NCI-H82 (cell line): ENCODE results near the gene ADCYAP1R1.
A peak's percentile ranks its signal among the peaks of the same experiment; 100 is the strongest.

Experiments
- DNase-seq: peaks from one replicate; lab custom pipeline; 2025; lab: John Stamatoyannopoulos, UW

The ADCYAP1R1 gene

GRCh38 chr7:31106303-31107105, 54.4 kb downstream of the ADCYAP1R1 start:
- no peak for DNase-seq

DNA sequence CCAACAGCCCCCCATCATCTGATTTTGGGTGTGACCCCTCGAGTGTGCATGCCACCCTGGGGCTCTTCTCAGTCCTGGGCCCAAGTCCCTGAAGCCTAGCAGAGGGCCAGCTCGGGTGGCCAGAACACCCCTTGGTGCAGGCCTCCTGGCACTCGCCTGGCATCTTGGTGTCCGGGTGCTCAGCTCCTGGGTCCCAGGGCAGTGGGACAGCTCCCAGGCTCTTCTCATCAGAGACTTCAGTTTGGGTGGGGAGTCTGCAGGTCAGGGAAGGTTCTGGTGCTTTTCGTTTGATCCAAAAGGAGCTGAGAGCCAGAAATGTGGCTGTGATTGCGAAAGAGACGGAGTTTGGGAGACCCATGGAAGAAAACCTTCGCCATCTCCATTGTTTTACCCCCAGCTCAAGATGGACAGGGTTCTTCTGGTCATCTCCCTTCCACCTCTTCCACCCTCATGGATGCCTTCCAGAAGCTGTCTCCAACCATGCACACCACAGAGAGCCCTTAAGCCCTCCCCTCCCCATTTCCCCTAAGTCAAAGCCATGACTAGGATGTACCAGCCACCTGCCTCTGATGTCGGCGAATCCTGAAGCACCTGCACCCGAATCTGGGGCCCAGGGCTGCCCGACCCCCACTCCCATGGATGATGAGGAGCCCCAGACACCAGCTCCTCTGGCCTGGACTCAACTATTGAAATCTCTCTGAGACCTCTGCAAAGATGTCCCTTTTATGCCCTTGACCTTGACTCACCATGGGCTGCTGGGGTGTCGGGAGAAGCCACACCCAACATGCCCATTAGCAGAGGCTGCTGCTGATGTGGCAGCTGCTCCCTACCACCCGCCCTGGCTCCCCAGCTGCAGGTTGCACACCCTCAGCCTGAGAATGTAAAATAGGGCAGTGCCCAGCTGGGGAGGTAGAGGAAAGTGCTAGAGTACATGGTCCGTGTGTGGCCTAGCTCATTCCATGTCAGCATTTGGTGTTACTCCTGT, 55.3 kb downstream of the ADCYAP1R1 start:
- no peak for DNase-seq

- no peak for DNase-seq
Measured at GRCh38 chr7:31108097-31108657, 56.1 kb downstream of the ADCYAP1R1 start.

- no peak for DNase-seq
Measured at GRCh38 chr7:31109751-31110150, 57.6 kb downstream of the ADCYAP1R1 start.

- DNase-seq, result no peak
Measured at GRCh38 chr7:31110331-31111108, 58.4 kb downstream of the ADCYAP1R1 start.

DNA sequence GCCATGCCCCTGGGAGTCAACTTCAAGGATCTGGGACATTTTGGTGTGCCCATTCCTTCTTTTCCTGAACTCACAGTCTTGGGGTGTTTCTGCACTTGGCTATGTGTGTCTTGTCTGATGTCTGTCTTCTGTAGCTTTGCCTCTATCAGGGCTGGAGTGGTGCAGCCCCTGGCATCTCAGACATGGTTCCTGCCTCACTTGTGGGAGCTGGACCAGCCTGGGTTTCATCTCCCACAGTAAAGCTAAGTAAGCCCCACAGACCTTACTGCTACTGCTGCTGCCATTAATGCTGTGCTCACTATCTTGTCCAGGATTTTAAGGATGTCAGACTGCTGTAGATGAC, 59.0 kb downstream of the ADCYAP1R1 start:
- DNase-seq, result no peak

DNA sequence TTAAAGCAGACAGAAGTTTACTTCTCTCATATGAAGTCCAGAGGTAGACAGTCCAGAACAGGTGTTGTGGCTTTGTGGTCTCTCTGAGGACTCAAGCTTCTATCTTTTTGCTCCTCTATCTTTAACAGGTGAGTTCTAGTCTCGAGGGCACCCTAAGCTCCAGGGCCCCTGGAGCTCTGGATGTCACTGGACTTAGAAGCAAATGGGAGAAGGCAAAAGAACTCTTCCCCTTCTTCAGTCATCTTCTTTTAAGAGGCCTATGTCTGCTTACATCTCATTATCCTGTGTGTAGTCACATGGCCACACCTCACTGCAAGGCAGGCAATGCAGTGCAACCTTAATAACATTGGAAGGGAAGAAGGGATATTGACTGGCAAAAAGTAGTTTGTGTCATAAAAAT, 61.6 kb downstream of the ADCYAP1R1 start:
- no peak for DNase-seq

GRCh38 chr7:31114593-31115343, 62.7 kb downstream of the ADCYAP1R1 start:
- no peak for DNase-seq

- no peak for DNase-seq
Measured at GRCh38 chr7:31116615-31117014, 64.5 kb downstream of the ADCYAP1R1 start.

- DNase-seq, result no peak
Measured at GRCh38 chr7:31119249-31119648, 67.1 kb downstream of the ADCYAP1R1 start.

DNA sequence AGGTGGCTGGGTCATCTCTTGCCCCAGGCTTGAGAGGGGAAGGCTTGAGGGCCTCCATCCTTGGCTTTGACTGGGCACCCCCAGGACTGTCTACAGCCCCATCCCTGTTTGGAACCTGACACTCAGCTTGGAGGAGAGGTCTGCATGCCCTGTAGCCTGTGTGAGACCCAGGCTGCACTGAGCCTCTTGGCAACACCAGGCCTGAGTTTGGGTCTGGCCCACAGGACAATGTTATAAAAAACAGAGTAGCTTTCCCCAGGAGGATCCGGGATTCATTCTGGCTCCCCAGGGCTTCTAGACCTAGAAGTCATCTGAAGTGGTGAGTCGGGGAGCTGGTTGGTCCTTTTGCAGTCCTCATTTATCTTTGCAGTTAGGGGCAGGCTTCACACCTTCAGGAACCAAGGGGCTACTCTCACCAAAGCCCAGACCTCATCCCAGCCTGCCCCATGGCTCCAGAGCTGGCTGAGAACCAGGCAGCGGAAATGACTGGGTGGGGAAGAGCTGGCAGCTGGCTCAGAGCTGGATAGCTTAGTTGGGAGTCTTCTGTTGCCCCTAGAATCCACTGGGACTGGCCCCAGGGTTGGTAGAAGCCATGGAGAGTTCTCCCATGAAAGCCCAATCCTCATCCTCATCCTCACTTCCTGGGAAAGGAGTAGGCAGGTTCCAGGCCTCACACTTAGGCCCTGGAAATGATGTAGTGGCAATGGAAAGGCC, 68.8 kb downstream of the ADCYAP1R1 start:
- DNase-seq, result no peak

GRCh38 chr7:31121601-31122000, 69.5 kb downstream of the ADCYAP1R1 start:
- DNase-seq, result no peak

GRCh38 chr7:31122649-31123058, 70.5 kb downstream of the ADCYAP1R1 start:
- peak; percentile 90 for DNase-seq

GRCh38 chr7:31123321-31123720, 71.2 kb downstream of the ADCYAP1R1 start:
- DNase-seq, result no peak

- DNase-seq, result no peak
Measured at GRCh38 chr7:31123726-31124125, 71.6 kb downstream of the ADCYAP1R1 start.

DNA sequence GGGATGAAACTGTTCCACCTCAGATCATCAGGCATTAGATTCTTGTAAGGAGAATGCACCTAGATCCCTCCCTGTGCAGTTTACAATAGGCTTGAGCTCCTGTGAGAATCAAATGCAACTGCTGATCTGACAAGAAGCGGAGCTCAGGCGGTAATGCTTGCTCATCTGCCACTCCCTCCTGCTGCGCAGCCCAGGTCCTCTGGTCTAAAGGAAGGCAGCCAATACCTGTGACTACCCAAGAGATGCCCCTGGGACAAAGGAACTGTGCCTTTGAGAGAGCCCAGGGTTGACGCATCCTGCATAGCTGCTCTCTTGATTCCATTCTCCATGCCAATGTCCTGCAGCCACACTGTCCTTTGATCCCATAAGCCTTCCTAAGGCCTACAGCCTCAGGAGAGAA, 73.1 kb downstream of the ADCYAP1R1 start:
- DNase-seq, result no peak

- no peak for DNase-seq
Measured at GRCh38 chr7:31126976-31127375, 74.9 kb downstream of the ADCYAP1R1 start.

DNA sequence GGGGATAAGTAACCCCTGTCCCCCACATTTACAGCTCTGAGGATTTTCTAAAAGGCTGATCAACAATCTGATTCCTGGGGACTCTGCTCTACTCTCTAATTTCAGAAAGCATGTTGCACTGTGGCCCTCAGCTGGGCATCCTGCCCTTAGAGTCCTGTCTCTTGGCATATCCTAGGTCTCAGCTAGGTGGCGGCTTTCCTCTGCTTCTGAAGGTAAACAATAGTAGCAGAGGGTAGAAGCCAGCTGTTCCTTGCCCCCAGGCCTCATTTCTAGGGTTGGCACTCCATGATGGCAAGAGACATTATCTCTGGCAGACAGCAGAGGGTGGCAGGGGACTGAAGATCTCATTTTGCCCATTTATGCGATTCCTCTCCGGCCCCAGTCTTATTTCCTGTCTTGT, 77.0 kb downstream of the ADCYAP1R1 start:
- DNase-seq, result peak; percentile 30

DNA sequence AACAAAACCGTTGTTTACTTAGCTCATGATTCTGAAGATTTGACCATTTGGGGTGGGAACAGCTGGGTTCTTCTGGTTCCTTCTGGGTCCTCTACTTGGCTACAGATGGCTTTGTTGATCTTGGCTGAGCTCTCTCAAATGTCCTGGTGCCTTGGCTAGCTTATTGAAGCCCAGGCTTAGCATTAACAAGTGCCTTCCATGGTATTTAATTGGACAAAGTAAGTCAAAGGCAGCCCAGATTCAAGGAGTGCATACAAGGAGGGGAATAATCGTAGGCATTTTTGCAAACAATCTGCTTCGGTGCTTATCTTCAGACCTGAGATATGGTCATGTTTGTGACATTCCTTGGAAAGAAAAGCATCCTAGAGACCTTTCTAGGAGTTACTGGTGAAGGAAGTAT, 81.4 kb downstream of the ADCYAP1R1 start:
- DNase-seq, result peak; percentile 25
